ENCODE measurements around the gene TCF19.

The TCF19 gene

DNA sequence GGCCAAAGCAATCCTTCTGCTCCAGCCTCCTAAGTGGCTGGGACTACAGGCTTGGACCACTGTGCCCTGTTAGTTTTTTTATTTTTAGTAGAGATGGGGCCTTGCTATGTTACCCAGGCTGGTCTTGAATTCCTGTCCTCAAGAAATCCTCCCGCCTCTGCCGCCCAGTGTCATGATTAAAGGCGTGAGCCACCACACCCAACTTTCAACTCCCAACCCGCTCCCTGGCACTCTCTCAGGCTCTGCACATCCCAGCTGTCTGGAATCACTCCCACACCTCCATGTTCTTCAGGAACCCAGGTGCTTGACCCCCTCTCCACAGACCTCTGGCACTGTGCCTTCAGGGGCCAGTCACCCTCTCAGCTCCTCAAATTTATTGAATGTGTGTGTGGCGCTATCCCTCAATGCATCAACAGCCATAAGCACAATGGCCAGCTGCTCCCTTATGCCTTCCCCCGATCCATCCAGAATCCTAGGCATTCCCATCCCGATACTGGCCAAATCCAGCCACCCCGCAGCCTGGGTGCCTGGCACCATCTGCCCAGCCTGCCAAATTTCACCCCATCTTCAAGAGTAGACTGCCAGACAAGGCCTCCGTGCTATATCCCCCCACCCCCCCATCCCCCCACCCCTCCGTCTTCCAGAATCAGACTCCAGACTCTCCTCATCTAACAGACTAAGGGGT is 12.7 kb downstream of the TCF19 start:
- no peak for DNase-seq (ENCODE audit: low read depth)
- H3K4me3 ChIP-seq (ENCODE audit: low read length) = no peak overlapping the region
- TF ChIP-seq CTCF (IDR thresholded peaks at IDR 0.05; ENCODE audit: insufficient read depth, low read depth, low read length, missing control alignments) = no peak

- DNase-seq (ENCODE audit: low read depth) = no peak
- no peak overlapping the region for H3K4me3 ChIP-seq (ENCODE audit: low read length)
- TF ChIP-seq CTCF (IDR thresholded peaks at IDR 0.05; ENCODE audit: insufficient read depth, low read depth, low read length, missing control alignments) = no peak
Measured at GRCh38 chr6:31171931-31172905, 13.8 kb downstream of the TCF19 start.

DNA sequence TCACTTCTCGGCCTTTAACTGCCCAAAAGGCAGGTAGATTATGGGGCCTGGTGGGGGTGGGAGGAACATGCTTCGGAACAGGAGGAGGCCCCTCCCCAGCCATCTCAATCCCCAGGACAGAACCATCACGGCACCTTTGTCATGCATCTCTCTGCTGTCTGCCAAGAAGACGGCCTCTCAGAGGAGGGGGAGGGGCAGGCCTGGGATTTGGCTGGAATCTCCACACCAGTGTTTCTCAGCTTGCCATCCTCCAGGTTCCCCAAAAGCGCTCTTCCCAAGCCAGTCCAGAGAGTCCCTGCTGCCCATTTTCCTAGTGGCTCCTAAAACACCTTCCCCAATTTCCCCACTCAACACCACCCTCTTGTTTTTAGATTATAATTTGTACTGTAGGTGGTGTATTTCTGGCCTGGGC is 14.6 kb downstream of the TCF19 start:
- DNase-seq (ENCODE audit: low read depth) = no peak
- TF ChIP-seq CTCF (IDR thresholded peaks at IDR 0.05; ENCODE audit: insufficient read depth, low read depth, low read length, missing control alignments) = no peak
- no peak overlapping the region for H3K4me3 ChIP-seq (ENCODE audit: low read length)

DNA sequence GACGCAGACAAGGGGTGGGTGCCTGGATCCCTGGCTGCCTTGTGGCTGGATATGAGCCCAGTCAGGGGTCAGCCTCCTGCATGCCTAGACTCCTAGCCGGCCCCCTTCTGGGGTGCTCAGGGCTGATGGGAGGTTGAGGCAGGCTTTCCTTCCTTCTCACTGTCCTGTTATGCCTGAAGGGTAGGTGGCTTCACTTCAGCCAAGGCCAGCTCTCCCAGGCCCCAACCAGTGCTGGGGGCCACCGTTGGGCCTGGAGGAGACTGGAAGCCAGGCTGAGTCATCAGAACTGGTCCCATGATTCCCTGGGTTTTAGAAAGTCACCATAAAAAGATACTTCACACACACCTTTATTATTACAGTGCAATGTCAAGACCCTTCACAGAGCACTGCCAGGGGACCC is 15.0 kb downstream of the TCF19 start:
- TF ChIP-seq CTCF (IDR thresholded peaks at IDR 0.05; ENCODE audit: insufficient read depth, low read depth, low read length, missing control alignments) = no peak
- no peak overlapping the region for H3K4me3 ChIP-seq (ENCODE audit: low read length)
- no peak for DNase-seq (ENCODE audit: low read depth)

DNA sequence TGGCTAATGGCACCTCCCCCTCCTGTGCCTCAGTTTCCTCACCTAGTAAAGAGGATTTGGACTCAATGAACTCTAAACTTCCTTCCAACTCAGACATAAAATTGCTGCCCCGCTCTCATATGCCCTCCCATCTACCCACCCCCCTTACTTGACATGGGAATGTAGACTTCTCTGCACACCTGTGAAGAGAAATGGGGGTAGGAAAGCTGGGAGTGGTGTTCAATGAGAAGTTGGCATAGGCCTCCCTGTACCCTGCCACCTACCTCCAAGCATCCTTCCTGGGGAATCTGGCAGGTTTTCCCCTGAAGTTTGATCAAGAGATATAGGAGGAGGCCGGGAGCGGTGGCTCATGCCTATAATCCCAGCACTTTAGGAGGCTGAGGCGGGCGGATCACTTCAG is 16.0 kb downstream of the TCF19 start:
- H3K4me3 ChIP-seq (ENCODE audit: low read length) = no peak overlapping the region
- TF ChIP-seq CTCF (IDR thresholded peaks at IDR 0.05; ENCODE audit: insufficient read depth, low read depth, low read length, missing control alignments) = no peak
- no peak for DNase-seq (ENCODE audit: low read depth)

GRCh38 chr6:31175971-31176370 is 17.6 kb downstream of the TCF19 start:
- no peak for DNase-seq (ENCODE audit: low read depth)
- no peak overlapping the region for H3K4me3 ChIP-seq (ENCODE audit: low read length)
- TF ChIP-seq CTCF (IDR thresholded peaks at IDR 0.05; ENCODE audit: insufficient read depth, low read depth, low read length, missing control alignments) = no peak
